HG03159 (cell line): ENCODE results near the gene TMEM200A.

Experiments
- ATAC-seq: cut with Tn5 transposase; IDR thresholded peaks from one replicate; pipeline ENCODE4 v1.9.1; 2021; ENCODE audit warnings: mild to moderate bottlenecking, moderate library complexity; ENCODE audit not compliant: unreplicated experiment

Gene TMEM200A

DNA sequence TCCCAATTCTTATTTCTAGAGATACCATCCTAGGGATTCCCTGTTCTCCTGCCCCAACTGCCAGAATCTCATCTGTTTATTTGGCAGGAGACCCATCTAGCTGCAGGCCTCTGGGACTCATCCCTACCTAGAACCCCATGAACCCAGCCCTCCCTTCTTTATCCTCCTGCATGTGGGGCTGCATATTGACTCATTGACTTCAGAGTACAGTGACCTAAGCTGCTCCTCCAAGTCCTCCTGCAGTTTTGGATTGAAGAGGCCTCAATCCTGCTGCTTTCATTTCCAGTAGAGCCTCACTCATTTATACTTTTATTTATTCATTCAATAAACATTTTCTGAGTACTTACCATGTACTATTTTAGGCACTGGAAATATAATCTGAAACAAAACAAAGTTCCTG, 11.6 kb downstream of the TMEM200A start:
- ATAC-seq = no peak

GRCh38 chr6:130377915-130378314, 12.1 kb downstream of the TMEM200A start:
- no peak for ATAC-seq

DNA sequence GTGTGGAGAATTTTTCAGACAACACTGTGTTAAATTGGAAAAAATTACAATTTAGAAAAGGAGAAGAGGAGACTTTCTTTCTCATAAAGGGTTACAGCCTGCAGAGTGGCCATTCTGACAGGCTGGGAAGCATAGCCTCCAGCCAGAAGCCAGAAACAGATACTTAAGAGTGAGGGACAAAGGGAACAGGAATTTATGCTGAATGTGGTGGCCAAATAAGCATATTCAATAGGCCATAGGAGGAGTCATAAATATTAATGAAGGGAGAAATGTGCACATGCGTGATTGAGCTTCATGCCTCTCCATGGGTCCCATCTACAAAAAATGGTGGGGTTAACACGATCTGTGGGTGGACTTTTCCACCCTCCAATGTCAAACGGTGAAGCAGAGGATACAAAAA, 13.4 kb downstream of the TMEM200A start:
- no peak for ATAC-seq

- ATAC-seq = no peak
Observed at GRCh38 chr6:130381012-130381411, 15.2 kb downstream of the TMEM200A start.

GRCh38 chr6:130381459-130382380, 15.9 kb downstream of the TMEM200A start:
- peak; percentile 80 for ATAC-seq

DNA sequence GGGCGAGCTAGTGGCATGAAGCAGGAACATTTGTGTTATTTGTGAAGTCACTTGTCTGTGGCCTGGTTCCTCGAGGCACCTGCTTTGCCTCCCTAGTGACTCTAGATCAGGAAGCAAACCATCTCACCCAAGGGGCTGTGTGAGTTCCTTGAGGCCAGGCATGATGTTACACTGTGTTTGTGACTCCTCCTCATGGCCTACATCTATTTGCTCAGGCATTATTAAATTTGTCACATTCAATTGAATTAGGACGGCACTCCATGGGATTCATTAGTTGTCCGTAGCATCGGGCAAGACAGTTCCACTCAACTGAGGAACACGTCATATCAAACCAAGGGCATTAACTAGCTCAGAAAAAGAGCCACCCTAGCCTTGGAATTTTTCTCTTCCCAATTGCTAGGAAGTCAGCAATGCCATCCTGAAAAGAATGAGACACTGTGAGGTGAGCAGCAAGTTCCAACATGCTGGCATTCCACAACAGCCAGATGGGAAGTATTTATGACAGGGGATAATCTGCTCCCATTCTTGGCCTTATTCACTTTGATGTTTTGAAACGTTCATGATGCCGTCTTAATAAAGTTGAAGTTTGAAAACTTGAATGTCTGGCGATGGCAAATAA, 17.2 kb downstream of the TMEM200A start:
- ATAC-seq = no peak

DNA sequence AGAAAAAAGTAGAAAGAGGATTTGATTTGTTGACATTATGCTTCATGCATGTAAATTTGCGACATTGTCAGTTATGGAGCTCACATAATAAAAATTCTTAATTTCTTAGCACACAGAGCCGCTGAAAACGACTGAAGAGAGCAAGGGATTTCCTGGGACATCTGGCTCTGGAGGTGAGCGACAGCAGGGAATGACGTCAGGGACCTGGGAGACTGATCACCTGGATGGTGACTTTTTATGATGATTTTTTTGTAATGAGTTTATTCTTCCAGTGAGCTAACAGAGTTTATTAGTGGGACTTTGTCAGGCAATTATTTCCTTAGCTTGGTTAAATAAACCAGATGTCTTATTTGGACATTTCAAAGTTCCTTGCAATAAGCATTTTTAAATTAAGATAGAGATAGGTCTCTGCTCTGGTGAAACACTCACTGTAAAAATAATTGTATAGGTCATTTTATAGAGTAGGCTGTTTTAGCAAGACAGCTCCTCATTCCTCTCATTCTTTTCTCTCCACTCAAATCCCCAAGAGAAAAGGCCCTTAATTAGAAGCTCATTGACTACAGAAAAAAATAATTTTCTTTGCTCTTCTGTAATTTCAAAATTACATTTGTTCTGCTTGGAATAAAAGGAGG, 19.4 kb downstream of the TMEM200A start:
- ATAC-seq = no peak

DNA sequence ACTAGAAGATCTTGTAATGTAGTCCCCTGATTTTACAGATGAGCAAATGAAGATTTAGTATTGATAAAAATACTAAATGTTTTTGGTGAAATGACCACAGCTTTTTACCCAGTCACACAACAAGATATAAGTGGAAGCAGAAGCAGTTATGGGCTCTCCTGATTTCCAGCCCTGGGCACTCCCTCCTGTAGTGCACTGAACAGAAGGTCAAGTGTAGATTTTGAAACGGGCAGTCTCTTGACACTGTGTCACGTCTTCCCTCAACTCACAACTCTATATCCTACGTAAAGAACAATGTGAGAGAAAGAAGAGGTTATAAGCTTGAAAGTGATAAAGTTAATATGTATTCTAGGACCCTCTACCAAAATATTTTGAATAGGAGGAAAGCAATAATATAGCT, 23.3 kb downstream of the TMEM200A start:
- no peak for ATAC-seq

GRCh38 chr6:130390890-130391289, 25.1 kb downstream of the TMEM200A start:
- ATAC-seq = no peak

DNA sequence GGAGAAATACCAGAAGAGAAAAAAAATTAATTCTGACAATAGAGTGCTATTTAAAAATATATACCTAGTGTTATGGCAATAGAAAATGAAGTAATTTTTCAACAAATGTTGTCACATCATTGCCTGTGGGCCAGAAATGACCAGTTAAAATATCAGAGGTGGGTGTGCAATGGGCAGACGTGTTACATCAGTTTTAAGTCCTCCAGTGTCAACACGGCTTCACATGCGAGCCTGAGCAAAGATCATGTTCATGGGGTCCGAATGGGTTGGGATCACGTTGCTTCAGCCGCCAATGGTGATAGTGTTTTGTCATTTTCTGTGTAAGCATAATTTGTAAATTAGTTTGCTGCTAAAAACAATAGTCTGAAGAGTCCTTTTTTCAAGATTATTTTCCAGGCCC, 27.5 kb downstream of the TMEM200A start:
- ATAC-seq = no peak

DNA sequence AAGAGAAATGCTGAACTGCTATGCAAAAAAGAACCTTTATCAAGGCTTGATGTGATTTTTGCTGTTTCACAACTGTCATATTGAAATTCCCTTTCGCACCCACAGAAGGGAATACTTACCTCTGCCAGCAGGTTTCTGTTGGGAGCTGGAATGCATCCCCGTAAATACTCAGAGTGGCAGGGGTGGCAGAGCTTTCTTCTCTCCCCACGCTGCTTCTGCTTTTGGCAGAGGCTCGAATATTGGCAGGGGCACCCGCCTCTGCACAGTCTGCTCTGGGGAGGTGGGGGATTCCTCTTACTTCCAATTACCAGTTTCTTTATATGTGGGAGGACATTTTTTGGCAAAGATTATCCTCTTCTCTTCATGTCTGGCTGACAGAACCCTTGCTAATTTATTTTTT, 28.4 kb downstream of the TMEM200A start:
- no peak for ATAC-seq

GRCh38 chr6:130395164-130395563, 29.3 kb downstream of the TMEM200A start:
- ATAC-seq = no peak

DNA sequence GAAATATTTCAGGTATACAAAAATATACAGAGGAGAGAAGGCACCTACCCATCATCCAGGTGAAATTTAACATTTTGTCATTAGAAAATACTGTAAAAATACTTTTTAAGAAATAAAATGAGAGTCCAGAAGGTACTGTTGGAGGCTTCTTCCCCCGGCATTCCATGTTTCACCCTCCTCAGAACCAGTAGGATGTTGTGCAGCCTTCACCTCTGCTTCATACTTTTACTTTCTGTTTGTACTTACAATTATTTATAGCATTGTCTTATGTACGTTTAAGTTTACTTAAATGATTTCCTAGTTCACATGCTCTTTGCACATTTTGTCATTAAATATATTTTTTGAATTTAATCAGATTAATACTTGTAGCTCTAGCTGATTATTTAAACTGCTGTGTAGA, 30.9 kb downstream of the TMEM200A start:
- ATAC-seq = no peak

GRCh38 chr6:130405549-130405948, 39.7 kb downstream of the TMEM200A start:
- ATAC-seq = no peak

DNA sequence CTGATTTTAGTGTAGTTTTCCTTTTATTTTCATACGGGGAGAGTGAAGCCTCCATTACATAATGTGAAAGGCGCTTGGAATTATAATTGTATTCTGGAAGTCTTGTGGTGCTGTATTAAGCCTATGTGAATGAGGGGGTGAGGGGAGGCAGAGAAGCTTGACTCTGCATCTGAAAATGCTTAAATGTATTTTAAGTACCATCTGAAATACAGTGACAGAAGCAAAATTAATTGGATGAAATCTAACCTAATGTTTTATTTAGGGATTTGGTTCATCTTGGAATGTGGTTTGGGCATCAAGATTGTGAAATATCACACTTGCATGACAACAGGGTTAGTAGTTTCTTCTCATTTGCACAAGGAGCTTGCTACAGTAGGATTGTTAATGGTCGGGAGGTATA, 41.2 kb downstream of the TMEM200A start:
- no peak for ATAC-seq

DNA sequence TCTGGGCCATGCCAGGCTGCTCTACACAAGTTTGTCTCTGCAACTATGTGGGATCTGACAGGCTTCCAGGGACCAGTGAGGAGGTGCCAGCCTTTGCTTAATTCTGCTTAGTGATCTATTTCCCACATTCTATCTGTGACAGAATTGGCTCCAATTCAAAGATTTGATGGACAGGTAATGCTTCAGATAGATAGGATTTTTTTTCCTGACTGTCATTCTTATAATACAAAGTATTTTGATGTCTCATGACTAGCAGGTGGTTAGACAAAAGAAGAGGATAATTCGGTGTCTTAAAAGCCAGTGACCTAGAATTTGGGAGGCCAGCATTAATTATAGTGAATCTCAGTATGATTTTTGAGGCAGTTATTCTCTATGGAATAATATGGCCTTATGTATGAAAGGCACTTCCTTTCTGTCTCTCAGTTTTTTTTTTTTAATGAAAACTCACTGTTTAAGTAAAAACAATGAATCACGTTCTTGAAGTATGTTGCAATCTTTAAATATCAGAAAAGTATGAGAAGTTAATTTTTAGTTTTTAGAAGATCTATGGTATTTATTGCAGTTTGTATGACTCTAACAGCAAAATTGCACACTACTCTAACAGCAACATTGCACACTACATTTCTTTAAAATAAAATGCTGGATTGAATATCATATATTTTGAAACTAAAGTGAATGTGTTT, 43.7 kb downstream of the TMEM200A start:
- ATAC-seq = no peak

GRCh38 chr6:130411481-130411880, 45.7 kb downstream of the TMEM200A start:
- ATAC-seq = no peak

- no peak for ATAC-seq
Observed at GRCh38 chr6:130412556-130413290, 46.9 kb downstream of the TMEM200A start.

- no peak for ATAC-seq
Observed at GRCh38 chr6:130417951-130418350, 52.1 kb downstream of the TMEM200A start.

DNA sequence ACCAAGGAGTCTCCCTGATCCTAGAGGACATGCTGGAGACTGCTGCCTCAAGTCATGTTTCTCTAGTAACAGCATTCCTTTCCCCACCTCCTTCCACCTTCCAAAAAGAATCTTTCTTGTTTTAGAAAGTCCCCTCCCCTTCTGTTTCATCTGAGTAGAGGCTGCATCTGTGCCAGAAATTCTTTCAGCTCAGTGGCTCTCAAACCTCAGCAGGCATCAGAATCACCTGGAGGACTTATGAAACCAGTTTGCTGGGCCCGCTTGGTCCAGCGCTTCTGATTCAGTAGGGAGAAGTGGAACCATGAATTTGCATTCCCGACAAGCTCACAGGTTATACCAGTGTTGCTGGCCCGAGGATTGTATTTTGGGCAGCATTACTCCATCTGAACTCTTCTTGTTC, 55.1 kb downstream of the TMEM200A start:
- ATAC-seq = no peak

DNA sequence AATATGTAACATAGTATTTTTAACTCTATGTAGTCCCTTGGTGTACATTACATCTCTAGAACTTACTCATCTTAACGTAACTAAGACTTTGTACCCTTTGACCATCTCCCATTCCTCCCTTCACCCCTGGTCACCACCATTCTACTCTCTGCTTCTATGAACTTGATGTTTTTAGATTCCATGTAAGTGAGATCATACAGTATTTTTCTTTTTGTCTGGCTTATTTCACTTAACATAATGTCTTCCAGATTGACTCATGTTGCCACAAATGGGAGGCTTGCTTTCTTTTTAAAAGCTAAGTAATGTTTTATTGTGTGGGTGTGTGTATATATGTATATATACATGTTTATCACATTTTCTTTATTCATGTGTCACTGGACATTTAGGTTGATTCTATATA, 55.8 kb downstream of the TMEM200A start:
- ATAC-seq = no peak
